Activated naive CD4-positive, alpha-beta T cell treated with Interleukin-2 at 50 U/mL for 16 hours (primary cell): Measurements from ENCODE around the gene DHH.

ENCODE experiments used
- DNase-seq: peaks from one replicate; pipeline ENCODE4 v3.0.0-alpha.2; 2020

The DHH gene

GRCh38 chr12:49108958-49109404 lies 14.4 kb upstream of the DHH start:
- DNase-seq: no peak

GRCh38 chr12:49105504-49106084 lies 11.0 kb upstream of the DHH start:
- no peak for DNase-seq

DNA sequence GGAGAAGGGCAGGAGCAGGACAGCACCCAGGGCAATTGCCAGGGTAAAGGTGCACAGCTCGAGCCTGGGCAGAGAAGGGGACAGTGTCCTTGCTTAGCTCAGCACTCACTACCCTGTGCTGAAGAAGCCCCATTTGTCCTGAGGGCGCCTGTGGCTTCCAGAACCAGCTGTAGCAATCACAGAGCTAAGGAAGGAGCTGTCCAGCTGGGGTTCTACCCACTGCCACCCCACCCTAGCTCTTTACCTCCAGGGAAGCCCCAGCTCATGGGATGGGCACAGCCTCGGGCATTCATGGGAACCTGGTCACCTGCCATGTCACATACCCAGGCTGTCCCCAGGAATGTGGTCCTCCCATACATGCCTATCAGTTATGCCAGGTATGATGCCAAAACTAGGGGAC lies 10.2 kb upstream of the DHH start:
- DNase-seq: no peak

DNA sequence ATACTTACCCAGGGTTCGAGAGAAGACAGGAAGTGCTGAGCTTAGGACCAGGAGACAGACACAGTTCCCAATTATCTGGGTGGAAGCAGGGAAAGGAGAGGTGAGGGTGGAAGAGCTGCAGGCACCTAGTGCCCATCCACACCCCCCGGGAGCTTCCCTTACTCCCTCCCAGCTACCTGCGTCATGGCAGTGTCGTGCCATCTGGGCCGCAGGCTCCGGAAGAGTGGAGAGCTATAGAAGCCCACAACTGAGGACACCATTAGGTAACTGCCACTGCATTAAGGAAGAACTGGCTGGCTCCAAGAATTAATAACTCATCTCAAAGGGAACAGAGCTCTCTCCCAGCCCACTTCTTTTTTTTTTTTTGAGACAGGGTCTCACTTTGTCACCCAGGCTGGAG lies 5.8 kb upstream of the DHH start:
- DNase-seq: no peak

DNA sequence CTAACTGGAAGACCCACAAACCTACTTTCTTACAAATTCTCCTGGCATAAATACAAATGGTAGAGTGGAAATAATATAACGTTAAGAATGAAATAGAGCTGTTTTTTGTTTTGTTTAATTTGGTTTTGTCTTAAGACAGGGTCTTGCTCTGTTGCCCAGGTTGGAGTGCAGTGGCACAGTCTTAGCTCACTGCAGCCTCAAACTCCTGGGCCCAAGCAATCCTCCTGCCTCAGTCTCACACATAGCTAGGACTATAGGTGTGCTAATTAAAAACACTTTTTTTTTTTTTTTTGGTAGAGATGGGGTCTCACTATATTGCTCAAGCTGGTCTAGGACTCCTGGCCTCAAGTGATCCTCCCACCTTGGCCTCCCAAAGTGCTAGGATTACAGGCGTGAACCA lies 4.1 kb upstream of the DHH start:
- no peak for DNase-seq

GRCh38 chr12:49098035-49098451 lies 3.4 kb upstream of the DHH start:
- peak; percentile 71 for DNase-seq

DNA sequence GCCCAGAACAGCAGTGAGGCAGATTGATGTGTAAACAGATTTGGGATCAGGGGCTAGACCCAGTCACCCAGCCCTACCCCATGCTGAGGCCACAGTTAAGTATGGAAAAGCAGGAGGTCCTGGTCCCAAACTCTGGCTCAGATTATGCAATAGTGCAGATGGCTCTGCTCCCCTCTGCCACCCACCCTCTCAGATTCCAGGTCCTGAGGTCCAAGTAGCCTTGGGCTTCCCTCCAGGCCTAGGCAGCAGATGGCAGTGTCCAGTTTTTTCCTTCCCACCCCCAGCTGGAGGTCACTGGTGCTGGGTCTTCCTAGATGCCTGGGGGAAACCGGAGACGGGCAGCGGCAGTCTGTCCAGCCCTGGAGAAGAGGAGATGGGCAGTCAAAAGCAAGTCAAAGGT lies 2.8 kb upstream of the DHH start:
- no peak for DNase-seq

DNA sequence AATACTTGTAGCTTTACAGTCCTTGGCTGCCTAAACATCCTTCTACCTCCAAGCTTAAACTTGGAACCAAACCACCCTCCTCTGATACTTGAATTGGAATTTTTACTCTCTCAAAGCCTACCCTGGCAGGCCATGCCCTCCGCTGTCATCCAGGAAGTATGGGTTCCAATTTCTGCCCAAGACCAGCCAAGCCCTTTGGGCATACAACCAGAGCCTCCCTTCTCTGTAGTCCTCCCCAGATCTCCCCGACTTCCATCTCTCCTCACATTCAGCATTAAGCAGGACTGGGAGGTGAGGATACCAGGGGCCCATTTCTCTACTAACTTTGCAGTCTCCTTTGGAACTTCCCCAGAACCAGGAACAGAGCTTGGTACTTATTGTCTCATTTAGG lies 369 bp upstream of the DHH start:
- no peak for DNase-seq

GRCh38 chr12:49093792-49094159 lies 825 bp downstream of the DHH start:
- DNase-seq: no peak

- DNase-seq: no peak
Observed at GRCh38 chr12:49092816-49093406, 1.7 kb downstream of the DHH start.

DNA sequence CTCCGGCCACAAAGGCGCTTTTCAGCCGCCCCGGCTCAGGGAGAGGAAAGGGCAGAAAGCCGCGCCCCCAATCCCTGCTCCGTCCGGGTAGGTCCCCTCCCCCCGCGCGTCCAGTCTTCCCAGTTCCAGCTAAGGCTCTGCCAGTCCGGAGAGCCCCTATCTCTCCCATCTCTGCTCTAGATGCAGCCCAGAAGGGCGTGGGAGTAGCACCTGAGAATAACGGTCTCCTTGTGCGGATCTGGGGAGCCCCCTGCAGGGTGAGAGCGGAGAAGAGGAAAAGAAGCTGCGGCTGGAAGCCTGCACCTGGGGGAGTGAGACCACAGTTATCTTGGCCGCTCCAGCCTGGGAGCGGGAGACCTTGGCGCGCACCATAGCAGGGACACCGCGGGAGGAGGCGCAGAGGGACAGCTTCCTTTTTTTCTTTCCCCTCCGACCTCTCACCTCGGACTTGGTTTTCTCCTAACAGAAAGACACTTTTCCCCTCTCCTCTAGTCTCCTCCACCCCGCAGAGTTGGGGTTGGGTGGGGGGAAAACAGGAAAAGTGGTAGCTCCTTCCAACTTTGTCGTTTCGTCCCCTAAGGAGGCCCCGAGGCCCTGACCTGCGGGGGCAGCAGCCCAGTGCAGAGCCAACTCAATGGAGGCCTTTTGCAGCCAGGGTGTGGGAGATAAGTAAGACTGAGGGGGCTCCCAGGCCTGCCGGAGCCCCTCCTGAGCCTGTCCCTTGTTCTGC lies 2.4 kb downstream of the DHH start:
- peak; percentile 68 for DNase-seq

DNA sequence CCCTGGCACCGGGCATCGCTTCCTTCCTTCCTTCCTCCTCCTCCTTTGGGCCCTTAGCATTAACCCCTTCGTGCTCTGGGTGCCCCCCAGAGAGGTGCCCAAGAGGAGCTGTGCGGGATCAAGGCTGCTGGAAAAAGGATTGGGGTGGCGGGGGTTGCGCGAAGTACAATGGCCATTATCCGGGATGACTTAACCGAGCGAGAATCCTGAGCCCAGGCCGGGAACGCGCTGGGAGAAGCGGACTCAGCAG lies 2.8 kb downstream of the DHH start:
- DNase-seq: no peak

DNA sequence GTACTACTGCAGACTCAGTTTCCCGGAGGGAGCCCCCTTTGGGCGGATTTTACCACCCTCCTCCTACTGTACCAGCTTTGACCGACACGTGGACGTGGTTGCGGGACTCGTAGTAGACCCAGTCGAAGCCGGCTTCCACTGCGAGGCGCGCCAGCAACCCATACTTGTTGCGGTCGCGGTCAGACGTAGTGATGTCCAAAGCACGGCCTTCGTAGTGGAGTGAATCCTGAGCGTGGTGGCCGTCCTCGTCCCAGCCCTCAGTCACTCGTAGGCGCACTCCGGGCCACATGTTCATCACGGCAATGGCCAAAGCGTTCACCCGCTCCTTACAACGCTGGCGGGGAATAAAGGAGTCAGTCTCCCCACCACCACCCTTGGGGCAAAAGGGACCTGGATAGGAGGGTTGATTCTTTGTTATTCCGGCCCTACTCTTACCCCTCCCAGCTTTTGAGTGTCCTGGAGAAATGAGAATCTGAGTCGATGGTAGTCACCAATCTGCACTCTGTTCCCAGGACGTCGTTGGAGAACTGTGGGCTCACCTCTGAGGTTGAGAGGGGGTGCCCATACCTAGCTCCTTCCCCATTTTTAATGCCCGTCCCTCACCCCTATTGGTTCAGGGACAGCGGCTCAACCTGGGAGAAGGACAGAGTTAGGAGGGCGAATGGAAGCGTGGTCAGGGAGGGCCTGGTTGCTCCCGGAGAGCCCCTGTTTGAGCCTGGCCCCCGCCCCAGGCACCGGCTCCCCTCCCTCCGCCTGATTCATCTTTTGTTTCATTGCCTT lies 3.4 kb downstream of the DHH start:
- DNase-seq: no peak

GRCh38 chr12:49089821-49090773 lies 4.5 kb downstream of the DHH start:
- DNase-seq: peak; percentile 48

- no peak for DNase-seq
Observed at GRCh38 chr12:49088932-49089330, 5.7 kb downstream of the DHH start.

DNA sequence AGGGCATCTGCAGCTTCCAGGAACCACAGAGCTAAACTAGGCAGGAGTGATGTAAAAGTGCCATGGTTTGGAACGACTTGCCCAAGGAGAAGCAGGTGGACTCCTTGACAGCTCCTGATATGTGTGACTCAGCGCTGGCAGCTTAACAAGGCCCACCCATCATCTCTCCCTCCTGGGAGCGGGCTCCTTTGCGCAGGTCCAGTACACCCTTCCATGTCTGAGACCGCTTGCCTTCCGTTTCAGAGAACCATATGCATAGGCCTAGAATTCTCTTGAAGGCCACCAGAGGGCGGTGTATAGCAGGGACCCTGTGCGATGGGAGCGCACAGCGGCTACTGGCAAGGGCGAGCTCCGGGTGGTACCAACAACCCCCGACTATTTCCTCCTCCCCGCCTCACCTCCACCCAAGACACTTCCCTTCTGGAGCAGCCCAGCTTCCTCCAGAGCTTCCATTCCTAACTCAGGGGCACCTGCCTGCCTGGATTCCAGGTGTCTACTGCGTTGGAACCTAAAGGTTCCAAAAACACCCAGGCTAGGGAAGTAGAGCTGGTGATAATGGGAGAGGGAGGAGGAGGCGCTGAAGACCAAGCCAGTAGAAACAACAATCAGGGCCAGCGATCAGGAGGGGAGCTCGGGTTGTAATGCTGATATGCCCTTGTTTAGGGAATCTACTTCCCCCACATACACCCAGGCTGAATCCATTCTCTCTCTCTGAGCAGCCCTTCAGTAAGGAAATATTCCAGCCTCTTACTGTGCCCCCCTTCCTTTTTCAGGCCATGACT lies 6.3 kb downstream of the DHH start:
- DNase-seq: peak; percentile 68

DNA sequence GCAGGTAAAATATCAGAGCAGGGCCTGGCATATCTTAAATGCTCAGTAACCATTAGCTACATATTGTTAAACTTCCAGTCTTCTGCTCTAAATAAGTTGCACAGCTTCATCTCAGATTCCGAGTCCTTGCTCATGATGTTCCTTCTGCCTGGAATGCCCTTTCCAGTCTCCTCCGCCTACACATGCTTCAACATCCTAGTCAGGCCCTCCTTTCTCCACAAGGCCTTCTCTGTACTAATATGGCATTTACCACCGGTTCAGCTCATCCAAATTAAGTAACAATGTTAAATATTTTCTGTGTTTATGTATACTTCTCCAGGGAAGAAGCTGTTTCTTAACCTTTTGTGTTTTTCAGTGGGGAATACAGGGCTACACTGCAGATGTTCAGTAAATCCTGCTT lies 8.5 kb downstream of the DHH start:
- DNase-seq: no peak

DNA sequence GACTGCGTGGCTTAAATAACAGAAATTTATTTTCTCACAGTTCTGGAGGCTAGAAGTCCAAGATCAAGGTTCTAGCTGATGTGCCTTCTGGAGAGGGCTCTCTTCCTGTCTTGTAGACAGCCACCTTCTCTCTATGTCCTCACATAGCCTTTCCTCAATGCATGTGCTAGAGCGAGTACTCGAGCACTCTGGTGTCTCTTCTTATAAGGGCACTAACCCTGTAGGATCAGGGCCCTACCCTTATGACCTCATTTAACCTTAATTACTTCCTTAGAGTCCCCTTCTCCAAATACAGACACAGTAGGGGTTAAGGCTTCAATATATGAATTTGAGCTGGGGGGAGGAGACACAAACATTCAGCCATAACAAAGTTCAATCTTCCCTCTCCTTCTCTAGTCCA lies 10.2 kb downstream of the DHH start:
- no peak for DNase-seq

DNA sequence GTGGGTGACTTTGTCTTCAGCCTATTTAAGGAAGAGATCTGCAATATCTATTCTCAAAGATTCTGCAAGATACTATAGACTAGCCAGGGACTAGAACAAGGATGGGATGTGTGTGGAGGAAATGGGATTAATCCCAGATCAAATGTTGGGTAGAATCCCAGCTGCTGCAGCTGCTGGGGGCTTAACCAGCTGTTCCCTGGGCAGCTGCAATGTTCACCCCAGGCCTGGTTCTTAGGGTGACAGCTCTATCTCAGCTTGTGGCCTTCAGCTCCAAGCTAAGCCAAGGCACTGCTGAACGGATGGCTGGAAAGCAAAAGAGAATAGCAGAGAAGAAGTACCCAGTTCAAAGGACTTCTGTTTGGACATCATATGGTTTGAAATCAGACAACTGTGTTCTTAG lies 14.8 kb downstream of the DHH start:
- DNase-seq: no peak

GRCh38 chr12:49070971-49071370 lies 23.6 kb downstream of the DHH start:
- no peak for DNase-seq

DNA sequence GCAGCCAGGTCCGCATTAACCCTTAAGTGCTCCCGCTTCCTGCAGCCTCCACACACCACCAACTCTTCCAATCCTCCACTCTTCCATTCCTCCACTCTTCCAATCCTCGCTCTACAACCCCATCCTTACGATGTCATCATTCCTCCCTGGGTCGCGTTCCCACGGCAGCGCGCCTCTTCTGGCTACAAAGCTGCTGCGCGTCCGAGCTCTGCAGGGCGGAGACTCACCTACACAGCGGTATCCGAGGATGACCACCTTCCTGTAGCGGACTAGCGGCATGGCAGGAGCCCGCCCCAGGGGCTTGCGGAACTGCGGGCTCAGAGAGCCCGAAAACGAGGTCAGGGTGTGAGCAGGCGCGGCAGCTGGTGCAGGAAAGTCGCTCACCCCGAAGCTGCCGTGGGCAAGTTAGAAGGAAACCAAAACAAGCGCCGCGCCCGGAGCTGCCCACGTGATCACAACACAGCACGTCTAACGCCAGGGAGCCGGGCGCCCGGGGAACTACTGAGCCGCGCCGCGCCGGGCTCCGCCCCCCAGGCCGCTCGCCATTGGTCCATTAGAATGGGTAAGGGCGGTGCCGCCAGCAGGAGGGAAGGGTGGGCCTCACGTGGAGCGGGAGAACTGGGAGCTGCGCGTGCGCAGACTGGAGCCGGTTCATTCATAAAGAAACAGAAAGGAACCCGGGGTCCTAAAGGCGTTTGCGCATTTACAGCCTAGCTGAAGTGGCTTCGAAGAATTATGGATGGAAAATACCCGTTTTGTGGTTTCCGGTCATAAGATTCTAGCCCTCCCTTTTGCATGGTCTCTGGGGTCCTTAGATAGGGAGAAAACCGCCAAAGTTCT lies 24.9 kb downstream of the DHH start, which contains the start of gene RHEBL1:
RHEBL1 (minus strand) TSS at position 473 of the 840 bp plus-strand sequence; CDS start at position 279, 194 bp downstream.
- peak; percentile 99 for DNase-seq
